Measurements from ENCODE around the gene AMMECR1. TPM values are rescaled to one million over a fixed set of nuclear protein-coding genes. Genes with fewer than 3 reads are reported as not detected.

The AMMECR1 gene
- total and polyA plus RNA-seq, 2 experiments from 2014 or later, result 16.9 to 32.5 TPM

GRCh38 chrX:110363244-110363643 lies 45.4 kb upstream of the AMMECR1 start (continued):
- TF ChIP-seq, protein P1, sequence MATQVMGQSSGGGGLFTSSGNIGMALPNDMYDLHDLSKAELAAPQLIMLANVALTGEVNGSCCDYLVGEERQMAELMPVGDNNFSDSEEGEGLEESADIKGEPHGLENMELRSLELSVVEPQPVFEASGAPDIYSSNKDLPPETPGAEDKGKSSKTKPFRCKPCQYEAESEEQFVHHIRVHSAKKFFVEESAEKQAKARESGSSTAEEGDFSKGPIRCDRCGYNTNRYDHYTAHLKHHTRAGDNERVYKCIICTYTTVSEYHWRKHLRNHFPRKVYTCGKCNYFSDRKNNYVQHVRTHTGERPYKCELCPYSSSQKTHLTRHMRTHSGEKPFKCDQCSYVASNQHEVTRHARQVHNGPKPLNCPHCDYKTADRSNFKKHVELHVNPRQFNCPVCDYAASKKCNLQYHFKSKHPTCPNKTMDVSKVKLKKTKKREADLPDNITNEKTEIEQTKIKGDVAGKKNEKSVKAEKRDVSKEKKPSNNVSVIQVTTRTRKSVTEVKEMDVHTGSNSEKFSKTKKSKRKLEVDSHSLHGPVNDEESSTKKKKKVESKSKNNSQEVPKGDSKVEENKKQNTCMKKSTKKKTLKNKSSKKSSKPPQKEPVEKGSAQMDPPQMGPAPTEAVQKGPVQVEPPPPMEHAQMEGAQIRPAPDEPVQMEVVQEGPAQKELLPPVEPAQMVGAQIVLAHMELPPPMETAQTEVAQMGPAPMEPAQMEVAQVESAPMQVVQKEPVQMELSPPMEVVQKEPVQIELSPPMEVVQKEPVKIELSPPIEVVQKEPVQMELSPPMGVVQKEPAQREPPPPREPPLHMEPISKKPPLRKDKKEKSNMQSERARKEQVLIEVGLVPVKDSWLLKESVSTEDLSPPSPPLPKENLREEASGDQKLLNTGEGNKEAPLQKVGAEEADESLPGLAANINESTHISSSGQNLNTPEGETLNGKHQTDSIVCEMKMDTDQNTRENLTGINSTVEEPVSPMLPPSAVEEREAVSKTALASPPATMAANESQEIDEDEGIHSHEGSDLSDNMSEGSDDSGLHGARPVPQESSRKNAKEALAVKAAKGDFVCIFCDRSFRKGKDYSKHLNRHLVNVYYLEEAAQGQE (IDR thresholded peaks at IDR 0.05; ENCODE audit: unreplicated experiment), result no peak

- Mint-ChIP-seq H3K27ac (no peak overlapping the region), H3K4me3 (no peak overlapping the region)
- no peak overlapping the region for H3K4me2 ChIP-seq
Observed at GRCh38 chrX:110359273-110359672, 41.4 kb upstream of the AMMECR1 start.

DNA sequence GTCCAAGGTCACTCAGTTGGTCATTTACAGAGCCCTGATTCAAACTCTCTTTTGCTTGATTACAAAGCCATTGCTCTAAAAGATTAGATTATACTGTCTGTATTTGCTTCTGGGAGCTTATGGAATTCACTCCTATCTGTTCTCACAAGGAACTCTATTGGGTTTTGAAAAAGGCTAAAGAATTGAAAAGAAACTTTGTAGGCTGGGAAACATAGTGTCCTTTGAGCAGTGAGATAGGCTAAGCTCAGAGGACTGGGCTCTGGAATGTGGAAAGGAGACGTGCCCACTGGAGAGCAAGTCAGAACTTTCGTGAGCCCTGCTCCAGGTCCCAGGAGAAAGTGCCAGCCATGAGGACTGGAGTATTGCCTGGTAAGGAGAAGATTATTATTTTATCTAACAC lies 40.7 kb upstream of the AMMECR1 start, which contains the start of gene RTL9:
RTL9 (plus strand) TSS at position 301 of the 400 bp plus-strand sequence. CDS start 91,770 bp downstream, outside the sequence.
- no peaks in the 10 kb centered on the region for H3K27me3 Mint-ChIP-seq (ENCODE audit: insufficient read depth, low read depth, poor library complexity)
- no peak within 1 kb of the TSS for H2AFZ ChIP-seq
- H3K4me1 Mint-ChIP-seq, result no peaks in the 10 kb centered on the region
- no peaks in the 10 kb centered on the region for H3K4me1 ChIP-seq (ENCODE audit: insufficient read depth)
- DNase-seq (ENCODE audit: low spot score), result no peak
- no peak within 1 kb of the TSS for H3K4me3 ChIP-seq
- H3K36me3 Mint-ChIP-seq (ENCODE audit: low read depth), result no peaks in the 10 kb centered on the region
- no peak for ATAC-seq
- H3K9me3 Mint-ChIP-seq, result no peaks in the 10 kb centered on the region
- H3K27ac Mint-ChIP-seq, result no peak within 1 kb of the TSS
- H3K4me3 Mint-ChIP-seq, result no peak within 1 kb of the TSS
- no peaks in the 10 kb centered on the region for H3K9me2 ChIP-seq (ENCODE audit: insufficient read depth)
- H3K27ac ChIP-seq (ENCODE audit: low read depth), result no peak within 1 kb of the TSS
- H3K79me2 ChIP-seq (replicated peaks; ENCODE audit: insufficient read depth), result no peaks in the 10 kb centered on the region
- no peaks in the 10 kb centered on the region for H3F3A ChIP-seq (replicated peaks; ENCODE audit: low read depth)
- no peaks in the 10 kb centered on the region for H3K27me3 ChIP-seq (ENCODE audit: insufficient read depth)
- no peak within 1 kb of the TSS for H3K4me2 ChIP-seq
- no peaks in the 10 kb centered on the region for H3K36me3 ChIP-seq (ENCODE audit: insufficient read depth)
- H4K20me1 ChIP-seq (replicated peaks; ENCODE audit: insufficient read depth), result no peaks in the 10 kb centered on the region
- TF ChIP-seq ZNF331 (CRISPR knock-in tag; IDR thresholded peaks at IDR 0.05; ENCODE audit: low read depth) (no peak), EZH2phosphoT487 (IDR thresholded peaks at IDR 0.05; ENCODE audit: unreplicated experiment) (no peak), JUNB (IDR thresholded peaks at IDR 0.05; ENCODE audit: unreplicated experiment) (no peak), EZH2 (IDR thresholded peaks at IDR 0.05; ENCODE audit: low read depth, unreplicated experiment) (no peak)
- TF ChIP-seq, protein P1 (IDR thresholded peaks at IDR 0.05; ENCODE audit: unreplicated experiment), result no peak
- TF ChIP-seq, protein P2, sequence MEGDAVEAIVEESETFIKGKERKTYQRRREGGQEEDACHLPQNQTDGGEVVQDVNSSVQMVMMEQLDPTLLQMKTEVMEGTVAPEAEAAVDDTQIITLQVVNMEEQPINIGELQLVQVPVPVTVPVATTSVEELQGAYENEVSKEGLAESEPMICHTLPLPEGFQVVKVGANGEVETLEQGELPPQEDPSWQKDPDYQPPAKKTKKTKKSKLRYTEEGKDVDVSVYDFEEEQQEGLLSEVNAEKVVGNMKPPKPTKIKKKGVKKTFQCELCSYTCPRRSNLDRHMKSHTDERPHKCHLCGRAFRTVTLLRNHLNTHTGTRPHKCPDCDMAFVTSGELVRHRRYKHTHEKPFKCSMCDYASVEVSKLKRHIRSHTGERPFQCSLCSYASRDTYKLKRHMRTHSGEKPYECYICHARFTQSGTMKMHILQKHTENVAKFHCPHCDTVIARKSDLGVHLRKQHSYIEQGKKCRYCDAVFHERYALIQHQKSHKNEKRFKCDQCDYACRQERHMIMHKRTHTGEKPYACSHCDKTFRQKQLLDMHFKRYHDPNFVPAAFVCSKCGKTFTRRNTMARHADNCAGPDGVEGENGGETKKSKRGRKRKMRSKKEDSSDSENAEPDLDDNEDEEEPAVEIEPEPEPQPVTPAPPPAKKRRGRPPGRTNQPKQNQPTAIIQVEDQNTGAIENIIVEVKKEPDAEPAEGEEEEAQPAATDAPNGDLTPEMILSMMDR (conservative IDR thresholded peaks at IDR 0.05; ENCODE audit: low read depth in 2 of 2), result no peak

More at GRCh38 chrX:110359273-110359672, 41.4 kb upstream of the AMMECR1 start:
- Histone ChIP-seq H4K20me1 (replicated peaks; ENCODE audit: insufficient read depth) (no peaks in the 10 kb centered on the region), H3K9me2 (ENCODE audit: insufficient read depth) (no peaks in the 10 kb centered on the region), H2AFZ (no peak overlapping the region), H3K27ac (ENCODE audit: low read depth) (no peak overlapping the region), H3K27me3 (ENCODE audit: insufficient read depth) (no peaks in the 10 kb centered on the region), H3K36me3 (ENCODE audit: insufficient read depth) (no peaks in the 10 kb centered on the region), H3K79me2 (replicated peaks; ENCODE audit: insufficient read depth) (no peaks in the 10 kb centered on the region), H3K4me3 (no peak overlapping the region), H3K4me1 (ENCODE audit: insufficient read depth) (no peaks in the 10 kb centered on the region), H3F3A (replicated peaks; ENCODE audit: low read depth) (no peaks in the 10 kb centered on the region)
- Mint-ChIP-seq H3K9me3 (no peaks in the 10 kb centered on the region), H3K4me1 (no peaks in the 10 kb centered on the region), H3K36me3 (ENCODE audit: low read depth) (no peaks in the 10 kb centered on the region), H3K27me3 (ENCODE audit: insufficient read depth, low read depth, poor library complexity) (no peaks in the 10 kb centered on the region)
- ATAC-seq (no peak), DNase-seq (ENCODE audit: low spot score) (no peak)
- no peak for TF ChIP-seq CREB1 (CRISPR knock-in tag; IDR thresholded peaks at IDR 0.05; ENCODE audit: low read depth)
- no peak for TF ChIP-seq ZNF331 (CRISPR knock-in tag; IDR thresholded peaks at IDR 0.05; ENCODE audit: low read depth)
- no peak for TF ChIP-seq EZH2phosphoT487 (IDR thresholded peaks at IDR 0.05; ENCODE audit: unreplicated experiment)

Measured in GM23338 (cell line).